Esophagus muscularis mucosa (tissue), 4 donors: ENCODE measurements around the gene CTSZ. TPM values are rescaled to one million over a fixed set of nuclear protein-coding genes. Genes with fewer than 3 reads are reported as not detected.

Experiments
- DNase-seq: peaks from one replicate; pipeline ENCODE4 v3.0.0-alpha.2; 2017; ENCODE audit errors: extremely low spot score
- H3K27ac ChIP-seq, 4 donors: fragments of 200-600 bp; sonication (generic); replicated peaks in 1 of 4; 1 replicate in 3 of 4; 2 replicates in 1 of 4; pipeline ENCODE4 v1.5.1; 2016 to 2019; ENCODE audit warnings: mild to moderate bottlenecking in 1 of 4
- H3K27me3 ChIP-seq, 4 donors: fragments of 200-600 bp; sonication (generic); one replicate each; pipeline versions ENCODE4 v1.5.1 to v1.6.0; 2016 to 2019
- H3K36me3 ChIP-seq, 4 donors: fragments of 200-600 bp; sonication (generic); one replicate each; pipeline ENCODE4 v1.5.1; 2016 to 2019
- H3K4me1 ChIP-seq, 4 donors: fragments of 200-600 bp; sonication (generic); one replicate each; pipeline ENCODE4 v1.5.1; 2016 to 2019
- H3K4me3 ChIP-seq, 4 donors: fragments of 200-600 bp; sonication (generic); 1 replicate in 2 of 4; 2 replicates in 2 of 4; pipeline ENCODE4 v1.5.1; 2016 to 2019; ENCODE audit warnings: mild to moderate bottlenecking in 4 of 4, moderate library complexity in 1 of 4
- H3K9me3 ChIP-seq, 4 donors: fragments of 200-600 bp; sonication (generic); 1 replicate in 3 of 4; 2 replicates in 1 of 4; pipeline ENCODE4 v1.5.1; 2016 to 2019
- EP300 ChIP-seq: sonication (generic); formaldehyde crosslinking; IDR thresholded peaks from one replicate; pipeline ENCODE4 v1.6.1; 2017; ENCODE audit warnings: antibody characterized with exemption
- POLR2A ChIP-seq: fragments of 450-650 bp; IDR thresholded peaks from one replicate; pipeline ENCODE4 v1.6.1; 2017; ENCODE audit warnings: antibody characterized with exemption, moderate library complexity, mild to moderate bottlenecking, low read depth
- POLR2AphosphoS5 ChIP-seq, 2 donors: sonication (generic); formaldehyde crosslinking; IDR thresholded peaks; one replicate each; pipeline ENCODE4 v1.6.1; 2017; ENCODE audit warnings: antibody characterized with exemption in 2 of 2
- WGBS: methylation state at CpG from one replicate; pipeline ENCODE4 v1.1.5; 2018; 5-methylcytosine and 5-hydroxymethylcytosine counted together
- intact Hi-C: fragments of 100-400 bp; cut with DNase I; formaldehyde crosslinking; loops from one replicate; pipeline ENCODE4 v1.15.1; 2023
- total RNA-seq, 4 donors: library from RNA; depleted of rRNA; stranded (reverse); fragments of >200 nt; gene quantifications; one replicate each; pipeline versions ENCODE4 v1.1.0 to v1.2.1, GENCODE V29; 2016
- TF ChIP-seq, protein P1 (sequence below), 3 experiments: fragments of 200-600 bp in 2 of 3; fragments of 450-650 bp in 1 of 3; sonication (generic) in 2 of 3; IDR thresholded peaks; one replicate each; pipeline ENCODE4 v1.5.1; 2017 to 2019; ENCODE audit warnings: antibody characterized with exemption in 3 of 3, mild to moderate bottlenecking in 2 of 3, moderate library complexity in 1 of 3

The CTSZ gene
- total RNA-seq, 4 donors from 2014 or later = 136 to 267 (median 190) TPM

GRCh38 chr20:58998656-58999055 is 8.4 kb downstream of the CTSZ start:
- H3K27me3 ChIP-seq = no peaks in the 10 kb centered on the region
- H3K4me1 ChIP-seq = peaks cover 0 to 18% (median 7%) of the 10 kb centered on the region in 4 donors
- no peak for DNase-seq
- H3K4me3 ChIP-seq = no peak overlapping the region
- intact Hi-C loops = no loop called here
- no peaks in the 10 kb centered on the region for H3K9me3 ChIP-seq
- WGBS = 94% methylated on average over 11 of the region's 11 CpGs
- peaks cover 65 to 99% (median 89%) of the 10 kb centered on the region in 4 donors for H3K36me3 ChIP-seq
- TF ChIP-seq POLR2AphosphoS5 (IDR thresholded peaks at IDR 0.05) = no peak
- no peak for TF ChIP-seq POLR2A
- TF ChIP-seq EP300 = no peak
- TF ChIP-seq, protein P1, sequence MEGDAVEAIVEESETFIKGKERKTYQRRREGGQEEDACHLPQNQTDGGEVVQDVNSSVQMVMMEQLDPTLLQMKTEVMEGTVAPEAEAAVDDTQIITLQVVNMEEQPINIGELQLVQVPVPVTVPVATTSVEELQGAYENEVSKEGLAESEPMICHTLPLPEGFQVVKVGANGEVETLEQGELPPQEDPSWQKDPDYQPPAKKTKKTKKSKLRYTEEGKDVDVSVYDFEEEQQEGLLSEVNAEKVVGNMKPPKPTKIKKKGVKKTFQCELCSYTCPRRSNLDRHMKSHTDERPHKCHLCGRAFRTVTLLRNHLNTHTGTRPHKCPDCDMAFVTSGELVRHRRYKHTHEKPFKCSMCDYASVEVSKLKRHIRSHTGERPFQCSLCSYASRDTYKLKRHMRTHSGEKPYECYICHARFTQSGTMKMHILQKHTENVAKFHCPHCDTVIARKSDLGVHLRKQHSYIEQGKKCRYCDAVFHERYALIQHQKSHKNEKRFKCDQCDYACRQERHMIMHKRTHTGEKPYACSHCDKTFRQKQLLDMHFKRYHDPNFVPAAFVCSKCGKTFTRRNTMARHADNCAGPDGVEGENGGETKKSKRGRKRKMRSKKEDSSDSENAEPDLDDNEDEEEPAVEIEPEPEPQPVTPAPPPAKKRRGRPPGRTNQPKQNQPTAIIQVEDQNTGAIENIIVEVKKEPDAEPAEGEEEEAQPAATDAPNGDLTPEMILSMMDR (IDR thresholded peaks at IDR 0.05) = no peak
- H3K27ac ChIP-seq = no peak overlapping the region

DNA sequence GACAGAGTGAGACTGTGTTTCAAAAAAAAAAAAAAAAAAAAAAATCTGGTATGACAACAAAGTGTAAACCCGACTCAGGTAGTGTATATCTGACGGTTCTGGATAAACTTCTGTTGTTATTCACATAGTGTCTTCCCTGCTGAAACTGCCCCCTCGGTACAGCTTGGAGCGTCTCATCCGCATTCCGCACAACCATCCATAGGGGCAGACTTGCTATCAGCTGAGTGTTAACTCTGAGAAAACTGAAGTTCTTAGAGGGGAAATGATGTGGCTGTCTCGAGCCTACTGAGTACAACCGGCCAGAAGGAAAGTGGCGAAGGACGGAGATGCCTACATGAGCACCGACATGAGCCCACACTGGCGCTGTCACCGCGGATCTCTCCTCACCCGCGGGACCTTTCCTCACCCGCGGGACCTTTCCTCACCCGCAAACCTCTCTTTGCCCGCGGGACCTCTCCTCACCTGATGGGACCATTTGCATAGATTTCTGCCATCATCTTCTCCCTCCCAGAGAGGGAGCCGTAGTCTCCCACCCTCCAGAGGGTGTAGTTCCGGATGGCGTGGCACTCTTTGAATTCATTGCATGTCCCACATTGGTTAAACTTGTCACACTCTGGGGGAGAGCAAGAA is 9.8 kb downstream of the CTSZ start:
- TF ChIP-seq POLR2A = no peak
- TF ChIP-seq, protein P1 (IDR thresholded peaks at IDR 0.05) = no peak
- no peak for TF ChIP-seq EP300
- TF ChIP-seq POLR2AphosphoS5 (IDR thresholded peaks at IDR 0.05) = no peak
- H3K4me1 ChIP-seq = peaks cover 0 to 4% (median 0%) of the 10 kb centered on the region in 4 donors

DNA sequence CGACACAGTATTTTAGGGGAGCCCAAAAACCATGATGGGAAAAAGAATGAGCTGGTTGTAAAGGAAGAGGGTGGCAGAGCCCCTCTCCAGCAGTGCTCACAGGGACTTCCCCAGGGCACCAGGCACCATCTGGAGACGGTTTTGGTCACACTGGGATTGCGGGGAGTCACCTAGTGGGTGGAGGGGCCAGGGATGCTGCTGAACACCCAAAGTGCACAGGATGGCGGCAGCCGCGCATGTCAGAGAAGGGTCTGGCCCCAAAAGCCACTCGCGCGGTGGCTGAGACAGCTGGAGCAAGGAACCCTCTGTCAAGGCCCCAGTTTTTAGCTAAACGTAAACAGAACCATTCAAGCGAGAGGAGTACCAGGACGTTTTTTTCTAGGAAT is 10.8 kb downstream of the CTSZ start:
- H3K36me3 ChIP-seq = peaks cover 79 to 100% (median 98%) of the 10 kb centered on the region in 4 donors
- WGBS = 84% methylated on average over 12 of the region's 12 CpGs
- intact Hi-C loops = no loop called here

More for the DNA sequence above, 9.8 kb downstream of the CTSZ start:
- Histone ChIP-seq H3K27me3 (no peaks in the 10 kb centered on the region), H3K9me3 (no peaks in the 10 kb centered on the region), H3K4me3 (no peak overlapping the region), H3K36me3 (peaks cover 78 to 100% (median 97%) of the 10 kb centered on the region in 4 donors), H3K27ac (no peak overlapping the region)
- DNase-seq = no peak
- WGBS = 89% methylated on average over 23 of the region's 24 CpGs
- intact Hi-C loops = no loop called here

DNA sequence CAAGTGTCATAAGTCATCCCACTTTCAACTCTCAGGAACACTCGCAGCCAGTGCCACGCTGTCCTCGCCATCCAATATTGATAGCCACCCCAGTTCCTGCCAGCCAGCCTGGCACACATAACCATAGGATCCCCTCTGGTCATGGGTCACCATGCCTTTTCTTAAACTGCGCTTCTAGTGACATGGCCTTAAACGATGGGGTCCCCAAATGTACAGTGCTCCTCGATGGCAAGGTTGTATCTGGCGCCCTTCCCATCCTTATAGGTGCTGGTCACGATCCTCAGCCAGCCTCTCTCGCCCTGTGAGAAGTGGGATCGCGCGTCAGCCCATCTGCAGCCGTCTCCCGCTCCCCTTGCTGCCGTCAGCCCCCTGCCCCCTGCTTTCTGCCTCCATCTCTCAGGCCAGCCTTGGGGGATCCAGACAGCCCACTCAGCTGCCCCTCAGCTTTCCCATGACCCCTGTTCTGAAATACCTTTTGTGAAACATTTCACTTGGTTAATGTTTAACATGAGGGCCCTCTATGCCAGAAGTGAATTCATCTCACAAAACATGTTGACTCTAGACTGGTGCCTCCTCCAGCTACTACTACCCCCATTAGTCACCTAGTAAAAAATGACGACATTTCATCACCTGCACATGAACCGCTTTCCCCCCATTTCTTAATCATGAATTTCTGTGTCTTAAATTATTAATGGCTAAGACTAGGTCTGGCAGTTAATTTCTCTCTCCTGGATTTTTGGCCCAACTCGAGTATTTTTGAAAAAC is 11.4 kb downstream of the CTSZ start:
- Histone ChIP-seq H3K4me1 (no peaks in the 10 kb centered on the region), H3K27me3 (no peaks in the 10 kb centered on the region), H3K27ac (no peak overlapping the region), H3K9me3 (no peaks in the 10 kb centered on the region), H3K4me3 (no peak overlapping the region), H3K36me3 (peaks cover 81 to 100% (median 98%) of the 10 kb centered on the region in 4 donors)
- no peak for DNase-seq
- no peak for TF ChIP-seq EP300
- no peak for TF ChIP-seq POLR2A
- TF ChIP-seq, protein P1 (IDR thresholded peaks at IDR 0.05) = no peak
- TF ChIP-seq POLR2AphosphoS5 (IDR thresholded peaks at IDR 0.05) = no peak
- intact Hi-C loops = no loop called here
- WGBS = 90% methylated on average over 18 of the region's 18 CpGs

More for the DNA sequence above, 10.8 kb downstream of the CTSZ start:
- Histone ChIP-seq H3K27ac (no peak overlapping the region), H3K9me3 (no peaks in the 10 kb centered on the region), H3K4me1 (no peaks in the 10 kb centered on the region), H3K27me3 (no peaks in the 10 kb centered on the region), H3K4me3 (no peak overlapping the region)
- TF ChIP-seq, protein P1 (IDR thresholded peaks at IDR 0.05) = no peak
- no peak for TF ChIP-seq POLR2A
- TF ChIP-seq EP300 = no peak
- no peak for TF ChIP-seq POLR2AphosphoS5 (IDR thresholded peaks at IDR 0.05)
- no peak for DNase-seq
